B cell (primary cell): Measurements from ENCODE around the gene GRIK3. TPM values are rescaled to one million over a fixed set of nuclear protein-coding genes. Genes with fewer than 3 reads are reported as not detected.

ENCODE experiments used
- ATAC-seq: fragments of 200-7000 bp; cut with Tn5 transposase; one replicate; pipeline ENCODE4 v1.10.0; 2021; ENCODE audit warnings: low read depth, mild to moderate bottlenecking, moderate number of reproducible peaks, moderate library complexity
- CTCF ChIA-PET: fragments of 350-600 bp; sonication (Branson Sonifier 250); formaldehyde crosslinking; loops from one replicate; lab custom pipeline; 2021; ENCODE audit warnings: antibody characterized with exemption, inconsistent platforms; lab: Charles Lee
- POLR2A ChIA-PET: fragments of 350-600 bp; sonication (Branson Sonifier 250); formaldehyde crosslinking; loops from one replicate; lab custom pipeline; 2021; ENCODE audit warnings: antibody characterized with exemption; lab: Charles Lee
- DNase-seq: peaks from one replicate; pipeline ENCODE4 v3.0.0; 2013
- H2AFZ ChIP-seq: 2 replicates; pipeline ENCODE4 v1.6.1; 2012; ENCODE audit warnings: mild to moderate bottlenecking, low read depth, low read length; ENCODE audit not compliant: insufficient read depth, poor library complexity, severe bottlenecking
- H3K27ac ChIP-seq, 2 donors: 1 replicate in 1 of 2; 2 replicates in 1 of 2; pipeline ENCODE4 v1.5.1; 2012 to 2013; ENCODE audit warnings: low read length in 2 of 2, mild to moderate bottlenecking in 2 of 2, moderate library complexity in 1 of 2
- H3K27me3 ChIP-seq, 4 experiments: fragments of 200-600 bp in 1 of 4; sonication (generic) in 1 of 4; replicated peaks in 1 of 4; 1 replicate in 2 of 4; 2 replicates in 2 of 4; pipeline versions ENCODE4 v1.6.1 to v1.7.0; 2013 to 2016; ENCODE audit warnings: low read length in 3 of 4, mild to moderate bottlenecking in 2 of 4, mixed read lengths in 1 of 4, moderate library complexity in 1 of 4; ENCODE audit not compliant: insufficient read depth in 4 of 4, control insufficient read depth in 3 of 4; ENCODE audit errors: control extremely low read depth in 1 of 4
- H3K36me3 ChIP-seq, 2 experiments: replicated peaks in 1 of 2; 1 replicate in 1 of 2; 2 replicates in 1 of 2; pipeline versions ENCODE4 v1.6.1 to v1.7.1; 2013; ENCODE audit warnings: low read length in 1 of 2; ENCODE audit not compliant: insufficient read depth in 2 of 2, control insufficient read depth in 1 of 2; ENCODE audit errors: control extremely low read depth in 1 of 2, extremely low read depth in 1 of 2
- H3K4me1 ChIP-seq, 2 donors: fragments of 200-600 bp in 1 of 2; sonication (generic) in 1 of 2; 1 replicate in 1 of 2; 2 replicates in 1 of 2; pipeline versions ENCODE4 v1.5.1 to v1.6.1; 2013 to 2017; ENCODE audit warnings: low read length in 2 of 2; ENCODE audit not compliant: control insufficient read depth in 2 of 2, insufficient read depth in 2 of 2
- H3K4me2 ChIP-seq: replicated peaks from 2 replicates; pipeline ENCODE3; 2012; ENCODE audit warnings: mild to moderate bottlenecking, low read depth, low read length; ENCODE audit not compliant: poor library complexity, severe bottlenecking
- H3K4me3 ChIP-seq, 5 experiments: fragments of 200-600 bp in 1 of 5; sonication (generic) in 1 of 5; 1 replicate in 3 of 5; 2 replicates in 2 of 5; pipeline versions ENCODE4 v1.5.1 to v1.7.0; 2011 to 2016; ENCODE audit warnings: low read length in 4 of 5, mild to moderate bottlenecking in 4 of 5, low read depth in 2 of 5, control low read depth in 1 of 5, moderate library complexity in 1 of 5; ENCODE audit not compliant: insufficient read depth in 1 of 5; ENCODE audit errors: control extremely low read depth in 1 of 5, extremely low read depth in 1 of 5
- H3K79me2 ChIP-seq: fragments of 200-600 bp; sonication (generic); one replicate; pipeline ENCODE4 v1.6.0; 2016; ENCODE audit warnings: low read length; ENCODE audit not compliant: control insufficient read depth, insufficient read depth
- H3K9ac ChIP-seq: fragments of 200-600 bp; sonication (generic); 2 replicates; pipeline ENCODE4 v1.6.1; 2017; ENCODE audit warnings: mild to moderate bottlenecking, low read length, moderate library complexity
- H3K9me3 ChIP-seq, 3 donors: one replicate each; pipeline versions ENCODE4 v1.6.1 to v1.7.1; 2013; ENCODE audit warnings: low read length in 2 of 3; ENCODE audit not compliant: control insufficient read depth in 2 of 3, insufficient read depth in 1 of 3; ENCODE audit errors: control extremely low read depth in 1 of 3
- H4K20me1 ChIP-seq: 2 replicates; pipeline ENCODE4 v1.6.0; 2012; ENCODE audit warnings: mild to moderate bottlenecking, low read length; ENCODE audit not compliant: insufficient read depth, control insufficient read depth, poor library complexity, severe bottlenecking
- H3K27ac Mint-ChIP-seq: one replicate; pipeline ENCODE4 v1.8.0; 2021; ENCODE audit warnings: mixed read lengths
- H3K27me3 Mint-ChIP-seq: one replicate; pipeline ENCODE4 v1.8.0; 2021; ENCODE audit warnings: mixed read lengths
- H3K4me1 Mint-ChIP-seq: one replicate; pipeline ENCODE4 v1.8.0; 2021; ENCODE audit warnings: mixed read lengths
- H3K4me3 Mint-ChIP-seq: one replicate; pipeline ENCODE4 v1.8.0; 2021; ENCODE audit warnings: mixed read lengths
- H3K9me3 Mint-ChIP-seq: one replicate; pipeline ENCODE4 v1.8.0; 2022; ENCODE audit warnings: mixed read lengths; ENCODE audit not compliant: insufficient read depth
- CTCF ChIP-seq: fragments of 200-600 bp; IDR thresholded peaks from one replicate; pipeline ENCODE4 v1.8.0; 2022; ENCODE audit warnings: antibody characterized with exemption, mild to moderate bottlenecking
- EZH2 ChIP-seq: IDR thresholded peaks from 2 replicates; pipeline ENCODE4 v1.6.1; 2012; ENCODE audit warnings: borderline replicate concordance, low read depth, mild to moderate bottlenecking, moderate library complexity, low read length; ENCODE audit not compliant: insufficient read depth, poor library complexity, severe bottlenecking
- WGBS: methylation state at CpG from one replicate; pipeline ENCODE4 v1.1.5; 2013; ENCODE audit warnings: missing lambda C conversion rate; ENCODE audit not compliant: insufficient coverage; 5-methylcytosine and 5-hydroxymethylcytosine counted together
- intact Hi-C: fragments of 100-400 bp; cut with micrococcal nuclease; formaldehyde crosslinking; loops from one replicate; pipeline ENCODE4 v1.10.0; 2022
- polyA plus RNA-seq: library from polyadenylated mRNA; depleted of rRNA; stranded (reverse); fragments of >200 nt; gene quantifications from 2 replicates; pipeline ENCODE4 v1.2.3, GENCODE V29; 2012
- total RNA-seq, 2 donors: library from RNA; stranded (reverse); fragments of 120-200 nt in 1 of 2; gene quantifications; 1 replicate in 1 of 2; 2 replicates in 1 of 2; pipeline versions ENCODE4 v1.2.3 to v1.2.4, GENCODE V29; 2013 to 2022

GRIK3 gene
- total and polyA plus RNA-seq, 2 donors (not counting 1 experiment from before 2014, with no cell fraction given): 0.12 to 1.5 TPM

- H4K20me1 ChIP-seq: no peaks in the 10 kb centered on the region
- no peaks in the 10 kb centered on the region for H3K79me2 ChIP-seq
- POLR2A ChIA-PET: interaction anchor here (0.5 kb wide), 1 partner anchor 56 kb away, joined by 4 read pairs; no protein-coding TSS in a partner anchor
- Mint-ChIP-seq H3K27me3 (peaks cover 27% of the 10 kb centered on the region), H3K9me3 (peaks cover 5% of the 10 kb centered on the region), H3K27ac (no peak overlapping the region), H3K4me1 (no peaks in the 10 kb centered on the region), H3K4me3 (no peak overlapping the region)
- ATAC-seq (no peak), DNase-seq (no peak)
- H3K4me2 ChIP-seq: no peak overlapping the region
- H3K36me3 ChIP-seq: no peaks in the 10 kb centered on the region
- TF ChIP-seq CTCF: no peak
- no peak overlapping the region for H3K27ac ChIP-seq
- H3K4me3 ChIP-seq: no peak overlapping the region
- no peak overlapping the region for H3K9ac ChIP-seq
- peaks cover 0 to 3% (median 0%) of the 10 kb centered on the region in 3 donors for H3K9me3 ChIP-seq
- CTCF ChIA-PET: no interaction called here
- peaks cover 0 to 2% (median 0%) of the 10 kb centered on the region in 4 experiments for H3K27me3 ChIP-seq
- H2AFZ ChIP-seq: no peak overlapping the region
- WGBS: 78% methylated on average over 6 of the region's 7 CpGs
- intact Hi-C loops: no loop called here
- no peaks in the 10 kb centered on the region for H3K4me1 ChIP-seq
These were observed 121.9 kb downstream of the GRIK3 start for GRCh38 chr1:36912365-36912865.

- Histone ChIP-seq H4K20me1 (no peaks in the 10 kb centered on the region), H3K4me1 (no peaks in the 10 kb centered on the region), H3K79me2 (no peaks in the 10 kb centered on the region), H3K9ac (no peak overlapping the region), H3K27ac (no peak overlapping the region), H3K4me2 (no peak overlapping the region), H3K9me3 (peaks cover 0 to 3% (median 0%) of the 10 kb centered on the region in 3 donors), H3K36me3 (no peaks in the 10 kb centered on the region), H3K27me3 (peaks cover 0 to 2% (median 0%) of the 10 kb centered on the region in 4 experiments), H2AFZ (no peak overlapping the region), H3K4me3 (no peak overlapping the region)
- TF ChIP-seq EZH2 (no peak), CTCF (no peak)
- Mint-ChIP-seq H3K4me1 (no peaks in the 10 kb centered on the region), H3K27me3 (peaks cover 27% of the 10 kb centered on the region), H3K9me3 (peaks cover 5% of the 10 kb centered on the region), H3K4me3 (no peak overlapping the region), H3K27ac (no peak overlapping the region)
- ATAC-seq (no peak), DNase-seq (no peak)
- CTCF ChIA-PET: no interaction called here
- POLR2A ChIA-PET: no interaction called here
- intact Hi-C loops: no loop called here
- WGBS: 81% methylated on average over 20 of the region's 21 CpGs
These were observed 122.6 kb downstream of the GRIK3 start for GRCh38 chr1:36911561-36912364.
